Mesendoderm (in vitro differentiated cells): ENCODE measurements around the gene IFITM2.

ENCODE experiments used
- DNase-seq: peaks from one replicate; pipeline ENCODE4 v3.0.0; 2013
- H2AK5ac ChIP-seq: 2 replicates; pipeline ENCODE4 v1.6.1; 2013; ENCODE audit warnings: low read length, inconsistent platforms
- H2BK120ac ChIP-seq: 2 replicates; pipeline ENCODE4 v1.6.1; 2013; ENCODE audit warnings: low read depth, mild to moderate bottlenecking, low read length, moderate library complexity, mixed read lengths
- H2BK15ac ChIP-seq: replicated peaks from 2 replicates; pipeline ENCODE4 v1.6.1; 2013; ENCODE audit warnings: low read depth, mild to moderate bottlenecking, moderate library complexity
- H2BK5ac ChIP-seq: 2 replicates; pipeline ENCODE4 v1.6.1; 2013; ENCODE audit warnings: low read length, inconsistent platforms
- H3K18ac ChIP-seq: 2 replicates; pipeline ENCODE4 v1.6.1; 2013; ENCODE audit warnings: mild to moderate bottlenecking, low read length, mixed read lengths
- H3K23ac ChIP-seq: one replicate; pipeline ENCODE4 v1.6.1; 2013; ENCODE audit warnings: low read length
- H3K27ac ChIP-seq: 2 replicates; pipeline ENCODE4 v1.5.1; 2013; ENCODE audit warnings: low read depth, mild to moderate bottlenecking, inconsistent platforms, low read length, moderate library complexity
- H3K27me3 ChIP-seq: 2 replicates; pipeline ENCODE4 v1.6.1; 2013; ENCODE audit warnings: low read length, control low read depth, mild to moderate bottlenecking, inconsistent platforms; ENCODE audit not compliant: insufficient read depth, poor library complexity
- H3K36me3 ChIP-seq: 2 replicates; pipeline ENCODE4 v1.6.1; 2013; ENCODE audit warnings: low read length, inconsistent platforms; ENCODE audit not compliant: control insufficient read depth, insufficient read depth
- H3K4ac ChIP-seq: one replicate; pipeline ENCODE4 v1.6.1; 2013; ENCODE audit warnings: low read depth, mild to moderate bottlenecking, low read length, moderate library complexity
- H3K4me1 ChIP-seq: 2 replicates; pipeline ENCODE4 v1.6.1; 2013; ENCODE audit warnings: low read depth, low read length, inconsistent platforms; ENCODE audit not compliant: control insufficient read depth
- H3K4me2 ChIP-seq: 2 replicates; pipeline ENCODE4 v1.6.1; 2013; ENCODE audit warnings: low read length
- H3K4me3 ChIP-seq: 2 replicates; pipeline ENCODE4 v1.5.1; 2013; ENCODE audit warnings: mild to moderate bottlenecking, low read length
- H3K56ac ChIP-seq: one replicate; pipeline ENCODE4 v1.6.1; 2013; ENCODE audit warnings: low read length
- H3K79me1 ChIP-seq: 2 replicates; pipeline ENCODE4 v1.6.1; 2013; ENCODE audit warnings: low read length, inconsistent platforms
- H3K79me2 ChIP-seq: 2 replicates; pipeline ENCODE4 v1.6.1; 2013; ENCODE audit warnings: mild to moderate bottlenecking, low read length; ENCODE audit not compliant: control insufficient read depth, insufficient read depth
- H3K9ac ChIP-seq: 2 replicates; pipeline ENCODE4 v1.6.1; 2013; ENCODE audit warnings: low read length, inconsistent platforms
- H4K5ac ChIP-seq: one replicate; pipeline ENCODE4 v1.6.1; 2013; ENCODE audit warnings: low read length
- H4K8ac ChIP-seq: one replicate; pipeline ENCODE4 v1.6.1; 2013; ENCODE audit warnings: low read depth, mild to moderate bottlenecking, control low read depth, low read length, moderate library complexity
- WGBS: extraction: QIAGEN DNeasy Blood & Tissue Kit; methylation state at CpG from one replicate; pipeline ENCODE4 v1.1.7; 2013; ENCODE audit warnings: low lambda C conversion rate, missing lambda C conversion rate; ENCODE audit not compliant: insufficient coverage; ENCODE audit errors: extremely low coverage; 5-methylcytosine and 5-hydroxymethylcytosine counted together

Gene IFITM2

DNA sequence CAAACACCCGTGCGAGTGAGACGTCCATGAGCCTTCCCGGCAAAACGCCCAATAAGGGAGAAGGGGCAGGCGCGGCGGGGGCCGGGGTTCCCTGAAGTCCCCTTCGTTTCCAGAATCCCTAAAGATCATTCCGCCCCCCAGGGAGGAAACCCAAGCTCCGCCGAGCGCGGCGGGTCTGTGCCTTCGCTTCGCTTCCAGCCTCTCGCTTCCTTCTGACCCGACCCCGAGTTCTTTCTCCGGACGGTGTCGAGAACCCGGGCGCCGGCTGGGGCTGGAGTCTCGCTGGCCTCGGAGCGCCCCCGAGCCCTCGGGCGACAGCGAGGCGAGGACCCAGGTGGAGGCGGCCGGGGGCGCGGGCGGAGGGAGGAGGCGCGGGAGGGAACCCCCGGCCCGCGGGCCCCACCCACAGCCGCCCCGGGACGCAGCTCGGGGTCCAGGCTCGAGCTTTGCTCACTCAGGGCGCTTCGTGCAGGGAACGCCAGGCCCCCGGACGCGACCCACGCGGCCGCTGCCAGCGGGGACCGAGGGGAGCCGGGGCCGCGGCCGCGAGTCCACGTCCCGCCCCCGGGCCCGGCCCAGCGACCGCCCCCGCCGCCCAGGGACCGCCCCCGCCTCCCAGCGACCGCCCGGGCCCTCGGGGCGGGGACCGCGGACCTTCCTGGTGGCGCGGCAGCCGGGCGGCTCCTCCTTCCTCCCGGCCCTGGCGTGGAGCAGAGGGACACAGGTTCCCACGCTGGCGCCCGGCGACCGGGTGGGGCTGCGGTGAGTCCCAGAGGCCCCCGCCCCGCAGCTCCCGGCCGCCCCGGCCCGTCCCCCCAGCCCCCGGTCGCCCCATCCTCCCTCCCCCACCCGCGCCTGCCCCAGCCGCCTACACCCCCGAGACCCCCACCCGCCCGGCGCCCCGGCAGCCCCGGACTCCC lies 18.9 kb upstream of the IFITM2 start, which contains the start of gene PGGHG:
Gene PGGHG, plus strand, starts transcription at position 649 of the 920 bp plus-strand sequence. CDS start 691 bp downstream, outside the sequence.
- no peak within 1 kb of the TSS for H3K27ac ChIP-seq
- H3K27me3 ChIP-seq = no peaks in the 10 kb centered on the region
- no peak within 1 kb of the TSS for H2BK5ac ChIP-seq
- H2BK15ac ChIP-seq = no peak within 1 kb of the TSS
- H4K8ac ChIP-seq = no peak within 1 kb of the TSS
- H3K23ac ChIP-seq = peak within 1 kb of the TSS; percentile 90
- H3K79me1 ChIP-seq = peaks cover 1% of the 10 kb centered on the region
- H2AK5ac ChIP-seq = no peak within 1 kb of the TSS
- no peak within 1 kb of the TSS for H4K5ac ChIP-seq
- no peaks in the 10 kb centered on the region for H3K79me2 ChIP-seq
- H3K18ac ChIP-seq = peak within 1 kb of the TSS; percentile 56
- H3K9ac ChIP-seq = peak within 1 kb of the TSS; percentile 75
- WGBS = no CpG with 5 or more reads among the region's 112 CpGs
- H2BK120ac ChIP-seq = peak within 1 kb of the TSS; percentile 39
- H3K56ac ChIP-seq = peak within 1 kb of the TSS; percentile 88
- H3K4me2 ChIP-seq = peak within 1 kb of the TSS; percentile 71
- peak within 1 kb of the TSS; percentile 66 for H3K4ac ChIP-seq
- H3K36me3 ChIP-seq = peaks cover 5% of the 10 kb centered on the region
- H3K4me3 ChIP-seq = peak within 1 kb of the TSS; percentile 36
- no peak for DNase-seq
- peaks cover 12% of the 10 kb centered on the region for H3K4me1 ChIP-seq

DNA sequence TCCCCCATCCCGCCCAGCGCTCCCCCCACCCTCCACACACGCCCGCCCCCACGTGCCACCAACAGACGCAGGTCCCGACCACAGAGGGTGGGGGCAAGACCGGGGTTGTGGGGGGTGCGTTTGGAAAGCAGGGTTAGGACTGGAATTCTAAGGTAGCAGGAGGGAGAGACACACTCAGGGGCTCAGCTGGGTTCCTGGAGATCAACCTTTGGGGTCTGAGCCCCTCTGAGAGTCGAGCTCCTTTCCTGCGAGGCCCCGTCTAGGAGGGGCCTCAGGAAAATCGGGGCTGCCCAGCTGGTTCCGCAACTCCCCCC lies 18.3 kb upstream of the IFITM2 start:
- H3K4me1 ChIP-seq = peaks cover 12% of the 10 kb centered on the region
- H3K4me3 ChIP-seq = no peak overlapping the region

DNA sequence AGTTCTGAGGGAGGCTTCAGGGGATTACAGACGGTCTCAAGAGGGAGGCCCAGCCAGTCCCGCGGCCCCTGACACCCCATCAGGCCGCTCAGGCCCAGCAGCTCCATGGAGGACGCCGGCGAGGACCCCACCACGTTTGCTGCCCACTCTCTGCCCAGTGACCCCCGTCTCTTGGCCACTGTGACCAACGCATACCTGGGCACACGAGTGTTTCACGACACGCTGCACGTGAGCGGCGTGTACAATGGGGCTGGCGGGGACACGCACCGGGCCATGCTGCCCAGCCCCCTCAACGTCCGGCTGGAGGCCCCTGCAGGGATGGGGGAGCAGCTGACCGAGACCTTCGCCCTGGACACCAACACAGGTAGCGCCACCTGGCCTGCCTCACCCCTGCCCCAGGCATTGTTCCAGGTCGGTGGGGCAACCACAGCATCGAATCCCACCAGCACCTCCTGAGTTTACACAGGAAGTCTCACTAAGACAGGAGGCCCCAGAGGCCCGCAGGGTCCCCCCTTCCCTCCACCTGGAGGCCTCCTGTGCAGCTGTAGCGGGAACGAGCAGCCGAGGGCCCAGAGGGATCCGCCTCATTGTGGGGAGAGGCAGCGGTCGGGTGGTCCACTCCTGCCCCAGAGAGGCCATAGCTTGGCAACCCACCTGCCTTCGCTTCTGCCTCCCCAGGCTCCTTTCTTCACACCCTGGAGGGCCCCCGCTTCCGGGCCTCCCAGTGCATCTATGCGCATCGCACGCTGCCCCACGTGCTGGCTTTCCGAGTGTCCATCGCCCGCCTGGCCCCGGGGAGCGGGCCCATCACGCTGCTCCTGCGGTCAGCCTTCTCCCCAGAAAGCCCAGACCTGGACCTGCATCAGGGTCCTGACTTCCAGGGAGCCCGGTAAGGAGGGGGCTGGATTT lies 17.6 kb upstream of the IFITM2 start:
- peak overlapping the region; percentile 49 for H3K4me2 ChIP-seq
- H4K8ac ChIP-seq = no peak overlapping the region
- peaks cover 8% of the 10 kb centered on the region for H3K36me3 ChIP-seq
- peak overlapping the region; percentile 72 for H3K9ac ChIP-seq
- no peak overlapping the region for H3K4me3 ChIP-seq
- H2BK5ac ChIP-seq = no peak overlapping the region
- H3K23ac ChIP-seq = peak overlapping the region; percentile 90
- H3K79me1 ChIP-seq = peaks cover 1% of the 10 kb centered on the region
- H3K4ac ChIP-seq = peak overlapping the region; percentile 66
- no peak overlapping the region for H2AK5ac ChIP-seq
- no peaks in the 10 kb centered on the region for H3K79me2 ChIP-seq
- H2BK15ac ChIP-seq = no peak overlapping the region
- peak overlapping the region; percentile 56 for H3K18ac ChIP-seq
- H4K5ac ChIP-seq = no peak overlapping the region
- H2BK120ac ChIP-seq = peak overlapping the region; percentile 39
- H3K27ac ChIP-seq = no peak overlapping the region
- peak overlapping the region; percentile 77 for H3K56ac ChIP-seq
- no peaks in the 10 kb centered on the region for H3K27me3 ChIP-seq
- peaks cover 12% of the 10 kb centered on the region for H3K4me1 ChIP-seq
- no peak for DNase-seq
- no CpG with 5 or more reads among the region's 48 CpGs for WGBS

More for the DNA sequence above, 18.3 kb upstream of the IFITM2 start:
- H3K18ac ChIP-seq = peak overlapping the region; percentile 56
- no peak overlapping the region for H4K5ac ChIP-seq
- H3K36me3 ChIP-seq = peaks cover 6% of the 10 kb centered on the region
- peak overlapping the region; percentile 39 for H2BK120ac ChIP-seq
- H3K4me2 ChIP-seq = peak overlapping the region; percentile 49
- no peak overlapping the region for H2AK5ac ChIP-seq
- peak overlapping the region; percentile 66 for H3K4ac ChIP-seq
- peaks cover 1% of the 10 kb centered on the region for H3K79me1 ChIP-seq
- H3K79me2 ChIP-seq = no peaks in the 10 kb centered on the region
- H3K56ac ChIP-seq = peak overlapping the region; percentile 68
- no peak overlapping the region for H3K23ac ChIP-seq
- H3K27ac ChIP-seq = no peak overlapping the region
- H3K27me3 ChIP-seq = no peaks in the 10 kb centered on the region
- H4K8ac ChIP-seq = no peak overlapping the region
- no peak overlapping the region for H2BK5ac ChIP-seq
- DNase-seq = no peak
- peak overlapping the region; percentile 72 for H3K9ac ChIP-seq
- no peak overlapping the region for H2BK15ac ChIP-seq
- no CpG with 5 or more reads among the region's 14 CpGs for WGBS

DNA sequence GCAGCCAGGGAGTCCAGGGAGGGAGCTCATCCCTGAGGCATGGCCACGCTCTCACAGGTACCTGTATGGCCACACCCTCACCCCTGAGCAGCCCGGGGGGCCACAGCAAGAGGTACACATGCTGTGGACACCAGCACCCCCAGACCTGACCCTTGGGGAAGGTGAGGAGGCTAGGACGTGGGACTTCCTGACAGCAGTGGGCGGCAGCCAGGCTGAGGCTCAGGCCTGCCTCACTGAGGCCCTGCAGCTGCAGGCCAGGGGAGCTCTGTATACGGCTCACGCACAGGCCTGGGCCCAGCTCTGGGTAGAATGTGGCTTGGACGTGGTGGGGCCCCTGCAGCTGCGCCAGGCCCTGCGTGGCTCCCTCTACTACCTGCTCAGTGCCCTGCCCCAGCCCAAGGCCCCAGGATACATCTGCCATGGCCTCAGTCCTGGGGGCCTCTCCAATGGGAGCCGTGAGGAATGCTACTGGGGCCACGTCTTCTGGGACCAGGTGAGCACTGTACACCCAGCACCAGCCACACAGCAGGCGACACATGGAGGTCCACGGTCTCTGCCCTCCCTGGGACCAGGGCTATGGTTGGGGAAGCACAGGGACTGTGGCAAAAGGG lies 16.9 kb upstream of the IFITM2 start:
- H3K23ac ChIP-seq = peak overlapping the region; percentile 66
- no peak overlapping the region for H2AK5ac ChIP-seq
- H4K8ac ChIP-seq = no peak overlapping the region
- peak overlapping the region; percentile 40 for H3K4me2 ChIP-seq
- DNase-seq = no peak
- H2BK5ac ChIP-seq = no peak overlapping the region
- H3K4me3 ChIP-seq = no peak overlapping the region
- peak overlapping the region; percentile 58 for H3K27ac ChIP-seq
- H3K4me1 ChIP-seq = peaks cover 12% of the 10 kb centered on the region
- H3K79me1 ChIP-seq = peaks cover 1% of the 10 kb centered on the region
- peak overlapping the region; percentile 71 for H3K9ac ChIP-seq
- no peaks in the 10 kb centered on the region for H3K27me3 ChIP-seq
- no peak overlapping the region for H2BK120ac ChIP-seq
- WGBS = no CpG with 5 or more reads among the region's 13 CpGs
- H4K5ac ChIP-seq = no peak overlapping the region
- no peak overlapping the region for H2BK15ac ChIP-seq
- peak overlapping the region; percentile 77 for H3K56ac ChIP-seq
- no peaks in the 10 kb centered on the region for H3K79me2 ChIP-seq
- no peak overlapping the region for H3K18ac ChIP-seq
- H3K4ac ChIP-seq = no peak overlapping the region
- H3K36me3 ChIP-seq = peaks cover 8% of the 10 kb centered on the region

DNA sequence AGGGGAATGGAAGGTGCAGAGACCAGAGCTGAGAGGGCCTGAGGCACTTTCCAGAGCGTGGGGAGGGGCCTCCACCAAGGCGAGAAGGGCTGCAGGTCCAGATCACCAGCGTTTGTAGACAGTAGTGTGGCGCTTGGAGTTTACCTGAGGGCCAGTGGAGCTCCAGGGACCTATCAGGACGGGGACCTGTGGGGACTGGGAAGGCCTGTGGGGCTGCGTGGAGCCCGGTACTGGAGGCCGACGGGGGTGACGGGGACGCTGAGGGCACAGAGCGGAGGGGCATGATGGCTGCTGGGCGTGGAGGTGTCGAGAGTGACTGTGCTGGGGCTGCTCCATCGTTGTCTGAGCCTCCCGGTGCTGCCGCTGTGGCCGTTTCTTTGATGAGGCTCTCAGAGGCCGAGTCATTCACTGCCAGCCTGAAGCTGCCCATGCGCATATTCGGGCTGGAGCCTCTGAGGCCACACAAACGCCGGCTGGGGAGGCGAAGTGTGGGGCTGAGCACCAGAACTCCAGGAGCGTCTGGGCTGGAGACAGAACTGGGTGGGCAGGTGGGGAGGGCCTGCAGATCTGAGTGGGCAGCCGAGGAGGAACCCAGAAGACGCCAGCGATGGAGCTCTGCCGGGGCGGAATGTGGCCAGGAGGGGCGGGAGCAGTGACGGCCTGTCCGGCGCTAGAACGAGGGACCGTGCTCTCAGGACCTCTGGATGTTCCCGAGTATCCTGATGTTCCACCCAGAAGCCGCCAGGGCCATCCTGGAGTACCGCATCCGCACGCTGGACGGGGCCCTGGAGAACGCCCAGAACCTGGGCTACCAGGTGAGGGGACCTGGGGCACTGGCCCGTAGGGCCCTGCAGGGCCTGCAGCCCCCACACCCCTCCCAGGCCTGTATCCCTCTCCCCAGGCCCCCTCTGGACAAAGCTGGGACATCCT lies 16.1 kb upstream of the IFITM2 start:
- H2BK15ac ChIP-seq = no peak overlapping the region
- H3K4ac ChIP-seq = no peak overlapping the region
- no peaks in the 10 kb centered on the region for H3K79me2 ChIP-seq
- H2BK120ac ChIP-seq = no peak overlapping the region
- peak; percentile 70 for DNase-seq
- H3K36me3 ChIP-seq = peaks cover 8% of the 10 kb centered on the region
- H3K27ac ChIP-seq = peak overlapping the region; percentile 58
- H2BK5ac ChIP-seq = peak overlapping the region; percentile 67
- no peaks in the 10 kb centered on the region for H3K27me3 ChIP-seq
- H3K79me1 ChIP-seq = peaks cover 1% of the 10 kb centered on the region
- H3K9ac ChIP-seq = peak overlapping the region; percentile 71
- peak overlapping the region; percentile 69 for H2AK5ac ChIP-seq
- WGBS = no CpG with 5 or more reads among the region's 44 CpGs
- H4K5ac ChIP-seq = no peak overlapping the region
- peak overlapping the region; percentile 40 for H3K4me2 ChIP-seq
- no peak overlapping the region for H3K18ac ChIP-seq
- H3K4me1 ChIP-seq = peaks cover 12% of the 10 kb centered on the region
- peak overlapping the region; percentile 98 for H3K23ac ChIP-seq
- peak overlapping the region; percentile 77 for H3K56ac ChIP-seq
- H4K8ac ChIP-seq = no peak overlapping the region
- H3K4me3 ChIP-seq = no peak overlapping the region
